OCI-LY1 (cell line): ENCODE results near the gene PTGDR2.

Experiments used
- H2AFZ ChIP-seq: fragments of 200-600 bp; sonication (generic), shearing (Covaris generic); 2 replicates; pipeline ENCODE4 v1.6.0; 2014; ENCODE audit warnings: antibody characterized with exemption, mild to moderate bottlenecking, low read length
- H3F3A ChIP-seq: fragments of 200-600 bp; sonication (generic), shearing (Covaris generic); 2 replicates; pipeline ENCODE4 v1.6.0; 2014; ENCODE audit warnings: mild to moderate bottlenecking, antibody characterized with exemption, low read length, moderate library complexity; ENCODE audit not compliant: insufficient read depth
- H3K27ac ChIP-seq: fragments of 200-600 bp; sonication (generic); 2 replicates; pipeline ENCODE4 v1.5.1; 2014; ENCODE audit warnings: low read length, mixed run types, mild to moderate bottlenecking, low read depth; ENCODE audit not compliant: poor library complexity, severe bottlenecking
- H3K27me3 ChIP-seq: fragments of 200-600 bp; sonication (generic); 2 replicates; pipeline ENCODE4 v1.6.0; 2014; ENCODE audit warnings: antibody characterized with exemption, mild to moderate bottlenecking, low read length, moderate library complexity; ENCODE audit not compliant: insufficient read depth
- H3K36me3 ChIP-seq: fragments of 200-600 bp; sonication (generic); 2 replicates; pipeline ENCODE4 v1.6.1; 2014; ENCODE audit warnings: mild to moderate bottlenecking, antibody characterized with exemption, low read length, moderate library complexity, mixed read lengths; ENCODE audit not compliant: insufficient read depth
- H3K4me1 ChIP-seq: fragments of 200-600 bp; sonication (generic); 2 replicates; pipeline ENCODE4 v1.5.1; 2014; ENCODE audit warnings: mild to moderate bottlenecking, low read length, moderate library complexity; ENCODE audit not compliant: insufficient read depth, severe bottlenecking
- H3K4me2 ChIP-seq: fragments of 200-600 bp; sonication (generic), shearing (Covaris generic); 2 replicates; pipeline ENCODE4 v1.6.1; 2014; ENCODE audit warnings: low read length
- H3K4me3 ChIP-seq: fragments of 200-600 bp; sonication (generic); 2 replicates; pipeline ENCODE4 v1.5.1; 2014; ENCODE audit warnings: low read length, low read depth, mild to moderate bottlenecking, mixed read lengths; ENCODE audit not compliant: poor library complexity, severe bottlenecking
- H3K79me2 ChIP-seq: fragments of 200-600 bp; shearing (Covaris generic); 2 replicates; pipeline ENCODE4 v1.6.1; 2016; ENCODE audit warnings: mixed run types, low read length, mixed read lengths; ENCODE audit not compliant: insufficient read depth
- H3K9ac ChIP-seq: fragments of 200-600 bp; sonication (generic), shearing (Covaris generic); 2 replicates; pipeline ENCODE4 v1.6.1; 2014; ENCODE audit warnings: mild to moderate bottlenecking, low read length, mixed read lengths
- H3K9me2 ChIP-seq: fragments of 200-600 bp; sonication (generic), shearing (Covaris generic); 2 replicates; pipeline ENCODE4 v1.6.1; 2014; ENCODE audit warnings: low read depth, mild to moderate bottlenecking, low read length, mixed read lengths
- H3K9me3 ChIP-seq: fragments of 200-600 bp; shearing (Covaris generic); 2 replicates; pipeline ENCODE4 v1.6.1; 2014; ENCODE audit warnings: low read length, mixed read lengths
- H4K20me1 ChIP-seq: fragments of 200-600 bp; sonication (generic), shearing (Covaris generic); 2 replicates; pipeline ENCODE4 v1.6.0; 2016; ENCODE audit warnings: mild to moderate bottlenecking, low read length; ENCODE audit not compliant: insufficient read depth
- CTCF ChIP-seq: fragments of 200-600 bp; sonication (generic), shearing (Covaris generic); IDR thresholded peaks from 2 replicates; pipeline ENCODE4 v1.5.1; 2017; ENCODE audit warnings: mild to moderate bottlenecking, antibody characterized with exemption, low read length, moderate library complexity, mixed read lengths
- EZH2 ChIP-seq: fragments of 200-600 bp; sonication (generic), shearing (Covaris generic); IDR thresholded peaks from 2 replicates; pipeline ENCODE4 v1.8.0; 2017; ENCODE audit warnings: borderline replicate concordance, mixed run types, mild to moderate bottlenecking, antibody characterized with exemption, low read length, moderate library complexity, mixed read lengths

Gene PTGDR2

GRCh38 chr11:60859616-60860250 is 4.0 kb upstream of the PTGDR2 start:
- Histone ChIP-seq H3K27me3 (peaks cover 4% of the 10 kb centered on the region; the same call in 1 of the 2 replicates), H2AFZ (no peak overlapping the region), H3K9me3 (no peaks in the 10 kb centered on the region), H3K4me1 (peaks cover 4% of the 10 kb centered on the region), H3K79me2 (no peaks in the 10 kb centered on the region), H3K9ac (no peak overlapping the region), H3K36me3 (no peaks in the 10 kb centered on the region), H3K9me2 (no peaks in the 10 kb centered on the region), H3F3A (no peaks in the 10 kb centered on the region), H4K20me1 (no peaks in the 10 kb centered on the region), H3K4me2 (no peak overlapping the region), H3K4me3 (no peak overlapping the region), H3K27ac (no peak overlapping the region)
- TF ChIP-seq EZH2: no peak
- TF ChIP-seq CTCF: no peak

DNA sequence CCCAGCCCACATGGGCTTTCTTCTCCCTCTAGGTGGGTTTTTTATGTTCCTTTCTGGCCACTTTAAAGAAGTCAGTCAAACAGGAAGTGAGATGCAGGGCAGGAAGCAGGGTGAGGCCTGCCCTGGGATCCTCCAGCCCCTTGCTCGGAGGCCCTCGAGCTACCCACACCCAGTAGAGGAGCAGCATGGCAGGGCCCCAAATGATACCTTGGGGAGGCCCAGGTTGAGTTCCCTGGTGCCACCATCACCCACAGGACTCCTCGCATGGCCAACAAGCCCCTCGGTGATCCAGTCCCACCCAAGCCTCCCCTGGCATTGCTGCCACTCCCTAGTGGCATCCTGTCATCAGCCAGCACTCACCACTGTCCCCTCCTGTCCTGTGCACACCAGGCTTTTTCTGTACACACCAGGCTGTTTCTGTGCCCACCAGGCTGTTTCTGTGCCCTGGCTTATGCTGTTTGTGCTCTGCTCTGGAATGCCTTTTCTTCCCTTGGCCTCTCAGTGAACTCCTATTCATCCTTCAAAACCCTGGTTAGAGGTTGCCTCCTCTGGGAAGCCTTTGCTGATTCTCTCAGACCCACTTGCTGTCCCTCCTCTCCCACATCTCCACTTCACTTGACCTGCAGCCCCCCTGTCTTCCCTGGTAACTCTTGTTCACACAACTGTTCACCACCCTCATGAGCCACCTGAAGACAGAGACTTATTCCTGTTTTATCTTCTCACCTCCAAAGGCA is 3.1 kb upstream of the PTGDR2 start:
- no peaks in the 10 kb centered on the region for H3K36me3 ChIP-seq
- H3K9me3 ChIP-seq: no peaks in the 10 kb centered on the region
- H3K9me2 ChIP-seq: no peaks in the 10 kb centered on the region
- H3K27ac ChIP-seq: no peak overlapping the region
- no peak overlapping the region for H3K9ac ChIP-seq
- no peaks in the 10 kb centered on the region for H4K20me1 ChIP-seq
- no peak overlapping the region for H3K4me3 ChIP-seq
- peaks cover 4% of the 10 kb centered on the region for H3K4me1 ChIP-seq
- H3F3A ChIP-seq: no peaks in the 10 kb centered on the region
- H3K4me2 ChIP-seq: no peak overlapping the region
- no peaks in the 10 kb centered on the region for H3K79me2 ChIP-seq
- no peak for TF ChIP-seq EZH2
- no peak for TF ChIP-seq CTCF
- peaks cover 4% of the 10 kb centered on the region; the same call in 1 of the 2 replicates for H3K27me3 ChIP-seq
- no peak overlapping the region for H2AFZ ChIP-seq

DNA sequence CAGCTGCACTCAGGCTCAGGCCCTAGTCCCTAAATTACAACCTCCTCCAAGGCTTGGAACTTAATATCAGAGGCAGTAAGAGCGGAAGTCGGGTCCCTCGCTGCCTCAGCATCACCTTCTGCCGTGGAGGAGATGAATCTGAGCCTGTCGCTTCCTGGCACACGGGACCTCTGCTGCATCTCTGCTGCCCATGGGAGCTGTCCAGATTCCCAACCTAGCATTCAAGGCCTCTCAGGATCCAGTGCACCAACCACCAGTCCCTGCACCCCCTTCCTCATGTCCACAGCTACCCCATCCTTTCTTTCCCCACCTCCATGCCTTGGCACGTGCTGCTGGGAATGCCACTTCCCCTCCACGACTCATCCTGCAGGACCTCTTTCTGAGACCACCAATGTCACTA is 2.5 kb upstream of the PTGDR2 start:
- Histone ChIP-seq H3K27me3 (peaks cover 4% of the 10 kb centered on the region; the same call in 1 of the 2 replicates), H4K20me1 (no peaks in the 10 kb centered on the region), H3K4me1 (peaks cover 4% of the 10 kb centered on the region), H2AFZ (no peak overlapping the region), H3K4me3 (no peak overlapping the region), H3K36me3 (no peaks in the 10 kb centered on the region), H3K4me2 (no peak overlapping the region), H3K79me2 (no peaks in the 10 kb centered on the region), H3K9me3 (no peaks in the 10 kb centered on the region), H3K27ac (no peak overlapping the region), H3F3A (no peaks in the 10 kb centered on the region), H3K9ac (no peak overlapping the region), H3K9me2 (no peaks in the 10 kb centered on the region)
- TF ChIP-seq EZH2: no peak
- no peak for TF ChIP-seq CTCF
